HuH-7 (cell line): ENCODE measurements around the gene IGSF9B.

ENCODE experiments used
- DNase-seq: peaks from one replicate; pipeline ENCODE4 v3.0.0; 2011; ENCODE audit warnings: low spot score

Gene IGSF9B

DNA sequence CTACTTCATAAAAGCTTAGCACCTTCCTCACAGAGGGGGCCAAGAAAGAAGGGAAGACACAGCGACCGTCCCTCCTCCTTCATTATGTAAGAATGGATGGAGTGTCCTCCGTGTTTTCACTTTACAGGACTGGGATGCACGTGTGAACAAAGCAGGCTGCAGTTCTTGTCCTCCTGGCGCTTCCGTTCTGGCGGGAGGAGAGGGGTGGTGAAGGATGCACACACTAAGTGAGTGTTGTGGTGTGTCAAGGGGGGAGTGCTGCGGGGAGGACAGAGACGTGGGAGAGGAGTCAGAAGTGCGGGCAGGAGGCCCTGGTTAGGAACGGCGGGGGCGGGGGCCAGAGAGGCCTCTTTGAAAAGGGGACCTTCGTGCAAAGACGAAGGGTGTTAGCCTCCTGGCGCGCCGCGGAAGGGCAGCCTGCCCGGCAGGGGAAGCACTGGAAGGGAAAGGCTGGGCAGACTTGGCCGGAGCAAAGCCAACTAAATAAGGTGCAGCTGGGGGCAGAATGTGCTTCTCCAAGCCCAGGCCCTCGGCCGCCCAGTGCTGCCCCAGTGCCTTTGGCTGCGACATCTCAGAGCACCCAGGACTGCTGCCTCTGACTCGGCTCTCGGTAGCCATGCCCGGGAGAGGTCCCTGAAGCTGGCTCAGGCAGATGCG lies 27.0 kb upstream of the IGSF9B start:
- DNase-seq = no peak

DNA sequence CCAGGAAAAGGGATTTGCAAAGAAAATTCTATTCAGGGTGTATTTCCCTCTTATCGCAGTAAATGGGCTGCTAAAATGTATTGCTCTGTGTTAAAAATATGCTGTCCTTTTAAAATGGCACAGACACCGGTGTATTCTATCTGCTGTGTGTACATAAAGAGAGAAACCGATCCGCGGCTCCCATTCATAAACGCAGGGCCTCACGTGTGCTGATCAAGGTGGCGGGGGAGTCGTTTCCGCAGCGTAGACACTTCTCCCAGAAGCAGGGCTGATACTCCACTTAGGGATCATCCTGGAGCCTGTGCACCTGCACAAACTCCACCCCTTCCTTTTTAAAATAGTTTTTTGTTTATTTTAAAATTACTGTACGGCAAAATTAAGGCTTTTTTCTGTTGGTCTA lies 26.1 kb upstream of the IGSF9B start:
- DNase-seq = no peak

DNA sequence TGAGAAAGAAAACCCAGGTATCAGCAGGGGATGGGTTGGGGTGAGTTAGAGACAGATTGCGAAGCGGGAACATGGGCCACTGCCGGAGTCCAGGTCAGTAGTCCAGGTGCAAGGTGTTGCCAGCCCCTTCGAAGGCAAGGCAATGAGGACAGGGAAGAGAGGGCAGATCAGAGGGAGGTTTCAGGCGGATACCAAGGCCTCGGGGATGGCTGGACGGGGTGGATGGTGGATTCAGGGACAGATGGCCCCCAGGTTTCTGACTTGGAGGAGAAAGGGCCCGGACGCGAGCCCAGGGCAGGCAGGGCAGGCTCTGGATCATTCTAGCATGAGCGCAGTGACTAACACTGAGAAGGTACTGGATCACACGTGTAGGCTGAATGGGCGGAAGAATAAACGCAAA lies 25.4 kb upstream of the IGSF9B start:
- DNase-seq = no peak

DNA sequence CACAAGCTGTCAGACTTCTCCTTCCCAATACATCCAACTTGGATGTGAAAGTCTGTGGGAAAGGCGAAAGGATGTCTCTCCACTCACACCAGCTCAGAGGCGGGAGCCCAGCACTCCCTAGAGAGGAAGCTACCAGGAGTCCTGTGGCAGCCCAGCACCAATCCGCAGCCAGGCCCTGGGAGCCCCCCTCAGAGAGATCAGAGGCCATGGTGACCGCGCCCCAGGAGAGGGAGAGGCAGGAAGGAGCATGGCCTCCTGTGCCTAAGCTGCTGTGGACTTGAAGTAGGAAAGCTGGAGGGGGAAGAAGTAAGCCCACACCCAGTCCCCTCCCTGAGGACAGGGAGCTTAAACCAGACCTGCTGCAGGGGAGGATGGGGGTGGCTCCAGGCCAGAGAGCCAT lies 24.4 kb upstream of the IGSF9B start:
- DNase-seq = no peak

DNA sequence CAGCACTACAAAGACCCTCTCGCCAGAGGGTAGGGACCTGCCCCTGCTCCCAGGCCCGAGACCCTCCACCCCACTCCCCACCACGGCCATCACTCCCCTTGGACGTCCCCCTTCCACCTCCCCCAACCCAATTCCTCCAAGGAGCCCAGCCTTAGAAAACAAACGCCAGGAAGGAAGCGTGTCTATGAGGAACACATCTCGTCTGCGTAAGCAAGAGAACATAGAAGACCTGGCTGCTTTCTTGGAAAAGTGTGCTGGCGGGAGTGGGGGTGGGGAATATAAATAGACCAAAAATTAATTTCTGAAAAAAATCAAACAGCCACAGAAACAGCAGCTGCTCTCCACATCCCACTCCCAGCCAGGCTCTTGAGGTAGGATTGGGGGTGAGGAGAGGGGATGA lies 23.9 kb upstream of the IGSF9B start:
- no peak for DNase-seq

DNA sequence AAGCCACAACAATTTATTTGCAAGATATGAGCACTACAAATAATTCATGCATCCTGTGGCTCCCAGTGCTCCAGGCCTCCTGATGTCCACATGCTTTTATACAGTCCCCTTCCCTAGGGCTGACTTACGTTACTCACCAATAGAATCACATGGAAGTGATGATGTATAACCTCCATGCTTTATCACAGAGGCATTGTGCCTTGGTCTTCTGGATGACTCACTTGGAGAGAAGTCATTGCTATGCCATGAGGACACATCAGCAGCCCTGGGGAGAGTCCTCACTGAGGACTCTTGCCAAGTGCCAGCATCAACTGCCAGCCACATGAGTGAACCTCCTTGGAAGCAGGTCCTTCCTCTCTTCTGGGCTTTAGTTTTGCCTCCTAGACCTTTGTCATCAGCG lies 22.0 kb upstream of the IGSF9B start:
- no peak for DNase-seq

DNA sequence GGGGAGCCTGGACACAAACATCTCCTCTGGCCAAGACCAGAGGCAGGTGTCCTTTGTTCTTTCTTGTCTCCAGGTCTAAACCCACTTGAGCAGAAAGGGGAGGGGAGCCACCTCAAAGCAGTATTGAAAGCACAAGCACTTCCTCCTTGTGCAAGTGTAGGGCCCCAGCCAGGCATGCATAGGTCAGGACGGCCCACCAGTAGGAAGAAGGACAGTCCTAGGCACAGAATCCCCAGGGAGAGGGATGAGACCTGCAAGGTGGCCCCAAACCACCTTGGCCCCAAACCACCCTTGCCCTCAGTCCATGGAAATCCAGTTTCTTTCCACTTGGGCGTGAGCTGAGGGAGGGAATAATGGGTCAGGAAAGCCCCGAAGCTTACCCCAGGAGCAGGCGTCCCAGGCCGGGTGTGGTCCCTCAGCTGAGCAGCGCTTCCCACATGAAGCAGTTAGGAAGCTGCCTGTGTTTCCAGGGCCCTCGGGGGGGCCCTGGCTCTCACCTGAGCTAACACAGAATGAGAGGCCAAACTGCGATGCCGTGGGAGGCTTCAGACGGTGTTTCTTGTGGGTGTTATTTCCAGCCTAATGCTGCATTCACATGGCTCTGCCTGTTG lies 20.4 kb upstream of the IGSF9B start:
- no peak for DNase-seq

DNA sequence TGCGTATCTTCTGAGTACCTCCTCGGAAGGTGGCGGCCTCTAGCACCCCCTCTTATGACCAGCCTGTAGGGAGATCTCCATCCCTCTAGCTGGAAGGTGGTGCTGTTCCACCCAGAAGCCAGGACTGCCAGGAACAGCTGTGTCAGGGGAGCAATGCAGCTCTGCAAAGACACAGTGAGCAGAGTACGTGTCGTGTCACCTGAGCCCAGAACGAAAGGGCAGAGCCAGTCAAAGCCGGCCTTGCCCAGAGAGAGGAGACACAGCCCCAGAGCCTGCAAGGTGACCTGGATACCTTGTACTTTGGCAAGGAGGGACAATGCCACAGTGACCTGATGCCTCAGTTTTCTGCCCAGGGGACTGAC lies 18.7 kb upstream of the IGSF9B start:
- no peak for DNase-seq

DNA sequence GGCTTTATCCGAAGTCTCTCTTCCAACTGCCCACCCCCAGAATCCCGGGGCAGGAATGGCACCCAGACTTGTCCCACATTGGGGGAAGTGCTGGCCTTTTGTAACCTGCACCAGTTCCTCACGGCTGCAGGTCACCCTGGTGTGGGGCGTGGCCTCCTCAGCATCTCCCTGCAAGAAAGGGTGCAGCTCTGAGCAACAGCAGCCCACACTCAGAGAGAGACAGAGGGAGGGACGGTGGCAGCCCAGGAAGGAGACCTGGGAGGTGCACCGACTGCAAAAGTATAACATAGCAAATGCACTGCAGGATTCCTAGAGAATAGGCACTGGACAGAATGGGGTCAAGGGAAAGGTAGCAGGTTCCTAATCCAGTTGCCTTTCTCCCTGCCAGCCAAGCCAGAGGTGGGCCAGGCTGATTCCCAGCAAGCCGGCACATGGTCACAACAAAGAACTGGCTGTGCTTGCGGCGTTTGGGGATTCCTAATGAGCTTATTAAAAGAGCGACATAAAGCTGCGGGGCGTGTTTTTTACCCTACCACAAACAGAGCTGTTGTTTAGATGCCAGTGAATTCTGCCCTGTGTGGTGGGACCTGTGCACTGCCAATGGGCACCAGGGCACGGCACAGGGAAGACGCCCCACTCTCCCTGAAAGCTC lies 18.2 kb upstream of the IGSF9B start:
- no peak for DNase-seq

DNA sequence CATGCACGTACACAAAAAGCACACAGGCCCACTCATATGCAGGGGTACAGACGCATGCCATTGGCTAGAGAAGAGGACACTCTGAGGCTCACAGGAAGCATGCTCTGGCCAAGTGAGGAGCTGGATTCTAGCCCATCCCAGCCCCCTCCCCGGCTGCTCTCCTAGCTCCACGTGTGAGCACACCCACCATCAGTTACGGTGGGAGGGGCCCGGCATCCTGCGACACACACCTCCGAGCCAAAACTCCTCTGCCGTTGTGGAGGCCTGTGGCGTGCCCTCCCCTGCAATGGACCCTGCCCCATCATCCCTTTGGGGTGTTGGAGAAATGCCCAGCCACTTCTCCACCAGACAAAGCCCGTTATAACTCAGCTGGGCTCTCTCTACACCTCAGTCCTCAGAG lies 15.1 kb upstream of the IGSF9B start:
- no peak for DNase-seq

DNA sequence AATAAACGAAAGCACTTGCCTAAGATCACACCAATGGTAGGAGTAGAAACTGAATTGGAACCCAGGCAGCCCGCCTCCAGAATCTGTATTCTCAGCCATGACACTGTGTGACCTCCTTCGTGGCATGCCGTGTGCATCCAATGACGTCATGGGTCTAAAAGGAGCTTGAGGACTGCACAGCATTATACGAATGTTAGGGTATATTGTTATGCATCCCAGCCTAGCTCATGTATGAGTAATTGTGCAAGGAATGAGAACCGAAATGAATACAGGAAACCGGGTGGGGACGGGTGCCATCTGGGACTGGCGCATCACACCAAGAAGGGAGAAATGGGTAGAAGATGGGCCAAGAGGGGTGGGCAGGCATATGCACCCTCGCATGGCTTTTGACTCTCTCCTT lies 12.3 kb upstream of the IGSF9B start:
- no peak for DNase-seq

DNA sequence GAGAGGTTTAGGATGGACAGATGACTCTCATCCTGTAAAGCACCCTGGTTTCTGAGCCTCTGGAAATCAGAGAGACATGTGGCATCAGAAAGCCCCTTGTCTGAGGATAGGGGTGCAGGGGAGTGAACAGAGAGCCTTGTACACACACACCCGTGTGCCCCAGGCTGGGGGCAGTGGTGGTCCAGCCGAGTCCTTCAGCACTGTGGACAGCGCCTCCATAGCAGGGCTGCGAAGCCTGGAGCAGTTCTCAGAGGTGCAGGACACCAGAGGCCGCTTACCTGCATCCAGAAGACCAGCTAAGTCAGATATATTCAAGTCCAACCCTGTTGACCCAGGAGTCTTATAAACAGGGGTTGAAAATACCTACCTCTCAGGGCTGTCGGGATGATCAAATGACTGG lies 11.5 kb upstream of the IGSF9B start:
- DNase-seq = no peak

DNA sequence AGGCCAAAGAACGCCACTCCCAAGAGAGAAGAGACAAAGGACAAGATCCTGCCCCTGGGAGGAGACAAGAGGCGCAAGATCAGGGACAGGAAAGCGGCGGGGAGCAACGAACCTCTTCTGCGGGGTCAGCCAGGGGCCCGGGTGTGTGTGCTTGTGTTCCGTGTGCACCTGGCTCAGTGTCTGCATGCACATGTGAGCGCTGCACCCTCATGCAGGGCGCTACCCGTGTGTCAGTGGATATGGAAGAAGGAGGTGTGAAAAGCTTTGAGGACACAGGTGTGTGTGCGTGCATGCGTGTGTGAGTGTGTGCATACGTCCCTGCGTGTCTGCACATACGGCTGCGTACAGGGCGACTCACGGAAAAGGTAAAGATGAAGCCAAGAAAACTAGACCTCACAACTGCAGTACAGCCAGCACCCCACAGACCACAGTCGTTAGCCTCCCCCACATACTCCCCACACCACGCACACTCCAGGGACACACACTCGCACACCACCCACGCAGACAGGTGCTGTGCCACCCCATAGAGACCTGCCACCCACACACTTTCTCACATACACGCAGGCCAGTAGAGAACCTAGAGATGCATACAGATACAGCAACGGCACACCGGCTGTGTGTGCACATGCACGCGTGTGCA lies 11.0 kb upstream of the IGSF9B start:
- no peak for DNase-seq

DNA sequence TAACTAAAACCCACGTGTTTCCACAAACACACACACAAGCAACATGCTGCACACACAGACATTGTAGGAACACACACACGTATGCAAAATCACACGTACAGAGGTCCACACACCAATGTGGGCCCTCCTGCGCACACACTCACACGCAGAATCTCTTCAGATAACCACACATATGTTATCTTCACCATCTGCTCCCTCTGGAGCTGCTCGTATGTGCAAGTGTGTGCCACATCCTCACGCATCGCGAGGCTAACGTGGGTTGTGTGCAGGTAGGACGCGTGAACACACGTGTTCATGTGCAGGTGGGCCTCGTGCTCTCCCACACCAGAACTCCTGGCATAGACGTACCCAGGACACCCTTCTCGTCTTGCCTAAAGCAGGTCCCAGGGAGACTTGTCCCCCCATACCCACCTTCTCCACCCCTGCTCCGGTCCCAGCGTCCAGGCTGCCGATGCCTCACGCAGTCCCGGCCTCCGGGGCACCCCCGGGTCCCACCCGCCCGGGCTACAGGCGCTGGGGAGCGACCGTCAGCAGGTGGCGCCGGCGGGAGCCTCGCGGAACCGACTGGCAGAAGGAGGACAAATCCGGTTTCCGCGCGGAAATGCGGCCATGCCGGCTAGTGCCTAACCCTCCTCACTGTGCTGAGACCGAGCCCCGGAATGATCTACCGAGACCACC lies 10.3 kb upstream of the IGSF9B start:
- DNase-seq = no peak

DNA sequence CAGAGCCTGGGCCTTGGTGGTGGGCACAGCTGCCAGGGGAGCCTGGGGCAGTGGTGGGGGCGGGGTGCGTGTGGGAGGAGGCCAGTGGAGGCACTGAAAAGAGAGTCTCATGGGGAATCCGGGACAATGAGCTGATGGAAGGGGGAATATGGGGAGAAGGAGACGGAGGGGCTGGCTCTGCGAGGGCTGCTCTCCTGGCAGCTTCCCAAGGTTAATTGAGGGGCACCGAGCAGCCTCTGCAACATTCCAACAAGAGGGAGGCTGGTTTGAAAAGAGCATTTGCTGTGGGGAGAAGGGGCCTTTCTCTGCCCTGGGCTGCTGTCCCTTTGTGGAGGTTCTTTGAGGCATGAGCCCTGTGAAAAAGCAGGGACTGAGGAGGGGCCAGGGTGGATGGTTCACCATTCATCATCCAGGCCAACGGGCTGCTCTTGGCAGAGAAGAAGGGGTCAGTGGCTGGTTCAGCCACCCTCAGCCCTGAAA lies 9.4 kb upstream of the IGSF9B start:
- DNase-seq = no peak

DNA sequence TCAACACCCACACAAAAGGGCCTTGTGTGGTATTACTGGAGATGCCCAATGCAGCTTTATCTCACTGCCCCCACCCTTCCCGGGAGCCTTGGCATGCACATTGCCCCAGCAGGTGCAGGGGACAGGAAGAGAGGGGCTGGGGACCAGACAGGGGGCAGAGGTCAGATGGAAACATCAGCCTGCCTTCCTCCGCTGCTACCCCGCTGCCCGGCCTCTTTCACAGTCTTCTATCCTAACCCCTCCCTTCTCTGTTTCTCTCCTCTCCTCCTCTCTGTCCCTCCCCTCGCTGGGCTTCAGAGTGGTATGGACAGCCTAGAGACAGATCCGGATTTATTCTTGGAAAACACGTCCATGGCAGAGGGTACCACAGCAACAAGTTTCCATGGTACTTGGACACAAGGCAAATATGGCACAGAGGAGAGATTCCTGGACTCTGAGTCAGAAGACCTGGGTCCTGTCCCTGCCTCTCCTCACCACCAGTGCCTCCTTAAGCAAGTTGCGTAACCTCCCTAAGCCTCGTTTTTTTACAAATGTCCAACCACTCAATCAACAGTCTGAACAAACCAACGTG lies 8.3 kb upstream of the IGSF9B start:
- no peak for DNase-seq

DNA sequence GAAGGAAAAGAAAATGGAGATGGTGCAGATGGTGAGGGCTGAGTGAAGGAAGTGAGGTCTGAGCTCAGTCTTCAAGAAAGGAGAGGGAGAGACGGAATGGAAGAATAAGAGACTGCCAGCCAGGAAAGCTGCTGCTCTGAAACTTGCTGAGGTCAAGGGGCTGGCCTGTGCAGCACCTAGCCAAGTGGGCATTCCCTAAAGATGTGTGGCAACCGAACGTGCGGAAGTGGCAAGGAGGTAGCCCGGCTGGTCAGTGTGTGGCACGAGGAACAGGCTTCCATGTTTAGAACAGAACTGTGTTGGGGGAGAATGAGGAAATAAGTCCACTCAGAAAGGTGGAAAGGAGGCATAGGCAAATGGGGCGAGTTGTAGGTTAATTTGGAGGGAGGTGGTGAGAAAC lies 7.6 kb upstream of the IGSF9B start:
- DNase-seq = no peak

DNA sequence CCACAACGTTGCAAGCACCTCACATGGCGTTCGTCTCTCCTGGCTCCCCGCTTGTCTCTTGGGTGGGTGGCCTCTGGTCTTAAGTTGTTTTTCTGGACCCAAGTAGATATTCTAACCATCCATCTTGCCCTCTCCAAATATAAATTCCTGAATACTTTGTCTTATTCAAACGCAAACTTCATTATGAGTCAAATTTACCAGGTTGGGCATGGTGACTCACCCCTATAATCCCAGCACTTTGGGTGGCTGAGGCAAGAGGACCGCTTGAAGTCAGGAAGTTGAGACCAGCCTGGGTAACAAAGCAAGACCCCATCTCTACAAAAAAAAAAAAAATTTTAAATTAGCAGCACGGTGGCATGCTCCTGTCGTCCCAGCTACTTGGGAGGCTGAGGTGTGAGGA lies 5.1 kb upstream of the IGSF9B start:
- DNase-seq = no peak

DNA sequence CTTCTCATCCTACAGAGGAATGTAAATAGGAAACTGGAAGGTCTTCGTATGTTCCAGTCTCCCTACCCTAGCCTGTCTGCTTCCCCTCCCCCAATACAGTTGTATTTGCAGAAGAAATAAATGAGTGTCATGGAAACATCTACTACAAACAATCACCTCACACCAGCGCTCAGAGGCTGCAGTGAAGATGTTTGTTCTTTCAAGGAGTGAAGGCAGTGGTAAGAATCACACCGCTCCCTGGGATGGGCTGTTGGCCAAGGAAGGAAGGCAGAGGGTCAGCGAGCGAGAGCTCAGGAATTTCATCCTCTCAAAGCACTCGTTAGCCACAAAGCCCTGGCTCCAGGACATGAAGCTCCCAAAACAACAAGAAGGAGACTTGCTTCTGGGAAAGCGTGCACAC lies 1.1 kb upstream of the IGSF9B start:
- DNase-seq = no peak

DNA sequence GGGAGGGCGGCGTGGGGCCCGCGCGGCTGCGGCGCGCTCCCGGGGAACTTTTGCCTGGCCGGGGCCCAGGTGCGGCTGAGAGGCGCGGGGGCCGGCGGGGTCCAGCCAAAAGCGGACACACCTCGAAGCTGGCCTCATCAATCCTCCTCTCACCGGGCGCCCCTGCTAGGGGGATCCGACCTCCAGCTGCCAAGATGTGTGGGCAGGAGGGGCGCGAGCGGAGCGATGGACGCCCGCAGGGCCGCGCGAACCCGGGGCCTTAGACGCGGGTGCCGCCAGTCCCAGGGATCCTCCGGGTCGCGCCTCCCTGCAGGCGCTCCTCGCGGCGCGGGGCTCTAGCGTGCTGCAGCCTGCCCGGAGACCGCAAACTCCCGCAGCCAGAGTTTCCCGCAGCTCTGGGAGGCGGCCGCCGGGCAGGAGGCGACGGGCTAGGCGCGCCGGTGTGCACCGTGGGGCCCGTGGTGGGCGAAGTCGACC lies 785 bp downstream of the IGSF9B start:
- DNase-seq = no peak

DNA sequence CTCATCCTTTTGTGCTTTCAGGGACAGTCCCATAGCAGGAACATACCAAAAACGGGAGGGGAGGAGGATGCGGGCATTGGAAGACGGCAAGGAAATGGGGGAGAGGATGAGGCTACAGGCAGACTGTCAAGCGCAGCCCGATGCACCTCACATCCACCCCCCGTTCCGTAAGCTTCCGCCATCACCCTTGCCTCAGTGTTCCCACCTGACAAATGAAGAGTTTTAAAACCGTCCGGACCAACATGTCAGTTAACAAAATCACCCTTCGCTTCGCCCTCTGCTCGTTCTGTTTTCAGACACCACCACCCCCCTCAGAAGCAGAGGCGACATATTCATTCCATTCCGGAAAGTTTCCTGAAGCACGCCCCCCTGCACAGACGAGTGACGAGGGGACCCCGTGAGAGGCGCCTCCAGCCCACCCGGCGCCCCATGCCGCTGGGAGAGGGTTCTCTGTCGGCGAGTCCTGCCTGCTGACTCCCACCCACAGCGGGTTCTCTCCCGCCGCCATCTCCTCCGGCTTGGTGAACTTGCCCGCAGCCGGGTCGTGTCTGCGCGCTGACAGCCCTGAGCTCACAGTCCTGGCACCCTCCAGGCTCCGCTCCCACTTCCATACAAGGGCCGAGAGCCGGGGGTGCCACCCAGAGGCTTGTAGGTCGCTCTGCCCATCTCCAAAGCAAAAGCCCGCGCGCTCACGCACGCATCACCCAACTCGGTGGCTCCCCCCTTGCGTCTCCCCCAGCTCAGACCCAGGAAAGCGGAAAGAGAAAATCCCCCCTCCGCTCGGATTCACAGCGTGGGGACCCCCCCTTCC lies 1.5 kb downstream of the IGSF9B start:
- DNase-seq = no peak
